Chondrocyte (in vitro differentiated cells): ENCODE data around the gene EIF3F. TPM values are rescaled to one million over a fixed set of nuclear protein-coding genes. Genes with fewer than 3 reads are reported as not detected.

ENCODE experiments used
- DNase-seq: peaks from one replicate; pipeline ENCODE4 v3.0.0; 2021; ENCODE audit warnings: mixed read lengths, low spot score
- H3K27ac Mint-ChIP-seq: one replicate; pipeline ENCODE4 v1.8.0; 2021; ENCODE audit warnings: mild to moderate bottlenecking, moderate library complexity, mixed read lengths; ENCODE audit not compliant: unreplicated experiment
- H3K27me3 Mint-ChIP-seq: 2 replicates; pipeline ENCODE4 v1.8.0; 2021; ENCODE audit warnings: low read depth, mixed read lengths
- H3K36me3 Mint-ChIP-seq: 2 replicates; pipeline ENCODE4 v1.8.0; 2021; ENCODE audit warnings: low read depth, mixed read lengths
- H3K4me1 Mint-ChIP-seq: 2 replicates; pipeline ENCODE4 v1.8.0; 2021; ENCODE audit warnings: low read depth, mild to moderate bottlenecking, mixed read lengths
- H3K4me3 Mint-ChIP-seq: one replicate; pipeline ENCODE4 v1.8.0; 2021; ENCODE audit warnings: mild to moderate bottlenecking, moderate library complexity, mixed read lengths; ENCODE audit not compliant: unreplicated experiment
- H3K9me3 Mint-ChIP-seq: 2 replicates; pipeline ENCODE4 v1.8.0; 2021; ENCODE audit warnings: low read depth, mixed read lengths
- total RNA-seq: library from RNA; stranded (reverse); gene quantifications from 3 replicates; pipeline ENCODE4 v1.2.1, GENCODE V29; 2021
- TF ChIP-seq, protein P1 (sequence below): fragments of 200-600 bp; sonication (generic); IDR thresholded peaks from 2 replicates; pipeline ENCODE4 v1.5.0; 2021; ENCODE audit warnings: antibody characterized with exemption, mild to moderate bottlenecking, moderate library complexity

EIF3F gene
- total RNA-seq, 1 donor from 2014 or later, result 225 TPM

DNA sequence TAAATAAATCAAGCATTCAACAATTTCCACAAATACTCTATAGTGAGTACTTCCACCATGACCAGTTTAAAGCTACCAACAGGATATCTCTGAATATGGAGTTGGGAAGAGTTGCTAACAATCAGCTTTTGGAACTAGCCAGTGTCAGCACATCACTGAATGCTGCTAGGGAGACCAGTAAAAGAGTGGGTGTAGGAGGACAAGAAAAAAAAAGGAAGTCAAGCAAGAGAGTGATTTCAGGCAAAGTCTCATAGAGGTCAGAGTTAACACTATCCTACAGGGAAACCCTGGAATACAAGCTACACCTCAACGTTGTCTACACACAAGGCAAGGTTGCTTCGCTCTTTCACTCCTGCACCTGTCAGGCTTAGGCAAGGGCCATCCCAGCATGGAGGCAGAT lies 24.2 kb downstream of the EIF3F start:
- no peaks in the 10 kb centered on the region for H3K9me3 Mint-ChIP-seq
- no peaks in the 10 kb centered on the region for H3K36me3 Mint-ChIP-seq
- H3K4me1 Mint-ChIP-seq, result peaks cover 19% of the 10 kb centered on the region
- no peak overlapping the region for H3K27ac Mint-ChIP-seq
- TF ChIP-seq, protein P1, sequence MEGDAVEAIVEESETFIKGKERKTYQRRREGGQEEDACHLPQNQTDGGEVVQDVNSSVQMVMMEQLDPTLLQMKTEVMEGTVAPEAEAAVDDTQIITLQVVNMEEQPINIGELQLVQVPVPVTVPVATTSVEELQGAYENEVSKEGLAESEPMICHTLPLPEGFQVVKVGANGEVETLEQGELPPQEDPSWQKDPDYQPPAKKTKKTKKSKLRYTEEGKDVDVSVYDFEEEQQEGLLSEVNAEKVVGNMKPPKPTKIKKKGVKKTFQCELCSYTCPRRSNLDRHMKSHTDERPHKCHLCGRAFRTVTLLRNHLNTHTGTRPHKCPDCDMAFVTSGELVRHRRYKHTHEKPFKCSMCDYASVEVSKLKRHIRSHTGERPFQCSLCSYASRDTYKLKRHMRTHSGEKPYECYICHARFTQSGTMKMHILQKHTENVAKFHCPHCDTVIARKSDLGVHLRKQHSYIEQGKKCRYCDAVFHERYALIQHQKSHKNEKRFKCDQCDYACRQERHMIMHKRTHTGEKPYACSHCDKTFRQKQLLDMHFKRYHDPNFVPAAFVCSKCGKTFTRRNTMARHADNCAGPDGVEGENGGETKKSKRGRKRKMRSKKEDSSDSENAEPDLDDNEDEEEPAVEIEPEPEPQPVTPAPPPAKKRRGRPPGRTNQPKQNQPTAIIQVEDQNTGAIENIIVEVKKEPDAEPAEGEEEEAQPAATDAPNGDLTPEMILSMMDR, result no peak
- no peak overlapping the region for H3K4me3 Mint-ChIP-seq
- peaks cover 10% of the 10 kb centered on the region for H3K27me3 Mint-ChIP-seq
- no peak for DNase-seq

DNA sequence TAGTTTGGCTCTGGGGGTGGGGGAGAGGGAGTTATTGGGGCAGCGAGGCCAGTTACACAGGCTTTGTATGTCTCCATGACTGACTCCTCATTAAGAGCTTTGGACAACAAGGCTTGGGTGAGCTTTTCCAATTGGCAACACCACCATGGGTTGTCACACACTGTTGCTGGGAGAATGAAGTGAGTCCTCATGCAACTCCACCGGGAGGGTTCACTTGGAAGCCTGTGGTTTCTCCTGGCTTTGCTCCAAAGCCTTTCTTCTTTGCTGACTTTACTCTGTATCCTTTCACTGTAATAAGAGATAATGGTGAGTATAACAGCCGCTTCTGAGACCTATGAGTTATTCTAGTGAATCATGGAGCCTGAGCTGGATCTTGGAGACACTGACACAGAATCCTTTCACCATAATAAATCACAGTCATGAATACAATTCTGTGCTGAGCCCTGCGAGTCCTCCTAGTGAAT lies 24.9 kb downstream of the EIF3F start:
- Mint-ChIP-seq H3K27me3 (peaks cover 10% of the 10 kb centered on the region), H3K9me3 (no peaks in the 10 kb centered on the region), H3K4me3 (no peak overlapping the region), H3K36me3 (no peaks in the 10 kb centered on the region), H3K4me1 (peaks cover 25% of the 10 kb centered on the region), H3K27ac (no peak overlapping the region)
- no peak for DNase-seq
- TF ChIP-seq, protein P1, result no peak

DNA sequence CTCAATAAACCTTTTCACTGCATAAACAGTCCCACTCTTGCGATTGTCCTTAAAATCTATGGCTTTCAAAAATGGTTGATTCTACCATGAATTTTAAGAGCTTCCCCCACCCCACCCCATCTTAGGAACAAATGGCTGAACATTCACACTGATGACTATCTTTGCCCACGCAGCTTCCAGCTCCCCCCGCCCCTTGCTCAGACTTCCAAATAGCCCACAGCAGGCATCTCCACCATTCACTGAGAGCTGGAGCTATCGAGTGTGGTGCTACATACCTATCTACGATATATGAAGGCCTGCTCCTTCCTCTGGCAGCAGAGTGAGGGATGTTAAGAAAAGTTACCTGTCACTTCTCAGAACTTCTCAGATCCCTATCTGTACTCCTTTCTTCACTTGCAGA lies 26.7 kb downstream of the EIF3F start:
- H3K36me3 Mint-ChIP-seq, result no peaks in the 10 kb centered on the region
- peaks cover 30% of the 10 kb centered on the region for H3K4me1 Mint-ChIP-seq
- no peak overlapping the region for H3K27ac Mint-ChIP-seq
- no peak for DNase-seq
- no peak overlapping the region for H3K4me3 Mint-ChIP-seq
- H3K9me3 Mint-ChIP-seq, result no peaks in the 10 kb centered on the region
- peaks cover 14% of the 10 kb centered on the region for H3K27me3 Mint-ChIP-seq
- TF ChIP-seq, protein P1, result no peak

DNA sequence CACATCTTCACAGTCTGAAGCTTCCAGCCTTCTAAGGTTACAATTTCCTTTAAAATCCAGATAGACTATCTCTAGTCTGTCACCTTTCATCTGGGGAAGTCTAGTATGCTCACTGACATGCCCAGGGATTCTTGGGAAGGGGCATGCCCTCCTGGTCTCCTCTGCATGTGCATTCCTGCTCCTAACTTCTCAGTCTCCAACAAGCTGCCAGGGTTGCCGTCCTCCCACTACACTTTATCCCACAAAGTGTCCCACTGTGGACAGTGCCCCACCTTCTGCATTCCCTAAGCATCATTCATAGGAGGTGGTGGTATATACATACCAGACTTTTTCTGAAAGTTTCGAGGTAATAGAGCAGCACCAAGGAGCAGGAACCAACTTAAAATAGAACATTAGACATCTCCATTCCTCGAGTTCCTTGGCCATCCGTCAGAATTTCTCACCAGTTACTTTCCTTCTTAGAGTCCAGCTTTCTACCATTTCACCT lies 28.7 kb downstream of the EIF3F start:
- no peak for DNase-seq
- no peak overlapping the region for H3K4me3 Mint-ChIP-seq
- no peaks in the 10 kb centered on the region for H3K9me3 Mint-ChIP-seq
- H3K4me1 Mint-ChIP-seq, result peaks cover 38% of the 10 kb centered on the region
- peak overlapping the region; percentile 79 for H3K27ac Mint-ChIP-seq
- TF ChIP-seq, protein P1, result no peak
- H3K27me3 Mint-ChIP-seq, result peaks cover 14% of the 10 kb centered on the region
- no peaks in the 10 kb centered on the region for H3K36me3 Mint-ChIP-seq

DNA sequence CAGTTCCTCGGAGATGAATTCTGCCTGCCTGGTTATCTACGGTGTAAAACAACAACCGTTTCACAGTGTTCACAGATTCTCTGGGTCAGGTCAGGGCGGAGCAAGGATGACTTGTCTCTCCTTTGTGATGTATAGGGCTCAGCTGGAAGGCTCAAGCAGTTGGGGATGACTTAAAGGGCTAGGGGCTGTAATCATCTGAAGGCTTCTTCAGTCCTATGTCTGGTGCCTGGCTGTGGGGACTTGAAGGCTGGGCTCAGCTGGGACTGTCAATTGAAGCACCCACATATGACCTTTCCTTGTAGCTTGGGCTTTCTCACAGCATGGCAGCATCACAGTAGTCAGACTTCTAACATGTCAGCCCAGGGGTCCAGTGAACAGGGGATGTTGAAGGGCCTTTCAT lies 29.3 kb downstream of the EIF3F start:
- Mint-ChIP-seq H3K27me3 (peaks cover 11% of the 10 kb centered on the region), H3K4me3 (no peak overlapping the region), H3K27ac (peak overlapping the region; percentile 79), H3K9me3 (no peaks in the 10 kb centered on the region), H3K36me3 (no peaks in the 10 kb centered on the region), H3K4me1 (peaks cover 38% of the 10 kb centered on the region)
- DNase-seq, result no peak
- TF ChIP-seq, protein P1, result no peak
